HepG2 (cell line): ENCODE measurements around the gene MBD4. TPM values are rescaled to one million over a fixed set of nuclear protein-coding genes. Genes with fewer than 3 reads are reported as not detected.

ENCODE experiments used
- ARNT ChIP-seq: fragments of 450-650 bp; IDR thresholded peaks from 2 replicates; pipeline ENCODE4 v1.6.1; 2017
- BRD4 ChIP-seq: sonication (generic); formaldehyde crosslinking; IDR thresholded peaks from 2 replicates; pipeline ENCODE4 v1.4.0; 2020; ENCODE audit warnings: missing genetic modification reagents
- EP300 ChIP-seq, 3 experiments: sonication (generic) in 1 of 3; formaldehyde crosslinking in 1 of 3; IDR thresholded peaks; 2 replicates each; pipeline versions ENCODE4 v1.5.1 to v1.6.1; 2011 to 2020; ENCODE audit warnings: low read depth in 2 of 3, low read length in 2 of 3, borderline replicate concordance in 1 of 3, improper control_type of control experiment in 1 of 3, mild to moderate bottlenecking in 1 of 3, missing genetic modification reagents in 1 of 3, moderate library complexity in 1 of 3
- FOSL2 ChIP-seq: sonication (generic); formaldehyde crosslinking; IDR thresholded peaks from 2 replicates; pipeline ENCODE4 v1.4.0; 2020; ENCODE audit warnings: missing genetic modification reagents
- HMGXB4 ChIP-seq, 2 experiments: sonication (generic) in 1 of 2; formaldehyde crosslinking in 1 of 2; IDR thresholded peaks; 2 replicates each; pipeline versions ENCODE4 v1.4.0 to v1.6.1; 2018 to 2020; ENCODE audit warnings: missing genetic modification reagents in 2 of 2, borderline replicate concordance in 1 of 2, low read depth in 1 of 2, mild to moderate bottlenecking in 1 of 2, missing biosample characterization in 1 of 2
- KDM1A ChIP-seq: IDR thresholded peaks from 2 replicates; pipeline ENCODE4 v1.6.1; 2016; ENCODE audit warnings: missing compliant biosample characterization
- LCORL ChIP-seq, 2 experiments: fragments of 450-650 bp in 1 of 2; sonication (generic) in 1 of 2; formaldehyde crosslinking in 1 of 2; IDR thresholded peaks; 2 replicates each; pipeline versions ENCODE4 v1.5.0 to v1.6.1; 2017 to 2020; ENCODE audit warnings: antibody characterized with exemption in 1 of 2, missing genetic modification reagents in 1 of 2
- MIER2 ChIP-seq: IDR thresholded peaks from 2 replicates; pipeline ENCODE4 v1.6.1; 2016; ENCODE audit warnings: missing biosample characterization, missing genetic modification reagents
- PAF1 ChIP-seq: IDR thresholded peaks from 2 replicates; pipeline ENCODE4 v1.6.1; 2016; ENCODE audit warnings: missing genetic modification reagents, missing compliant biosample characterization
- PLRG1 ChIP-seq: fragments of 450-650 bp; conservative IDR thresholded peaks from 2 replicates; pipeline ENCODE4 v1.6.1; 2016
- TP53 ChIP-seq: sonication (generic); formaldehyde crosslinking; conservative IDR thresholded peaks from 2 replicates; pipeline ENCODE4 v1.4.0; 2020; ENCODE audit warnings: missing genetic modification reagents
- ZKSCAN5 ChIP-seq: sonication (generic); formaldehyde crosslinking; IDR thresholded peaks from 2 replicates; pipeline ENCODE4 v1.5.1; 2020; ENCODE audit warnings: mild to moderate bottlenecking, missing genetic modification reagents
- ZNF354B ChIP-seq: sonication (generic); formaldehyde crosslinking; IDR thresholded peaks from 2 replicates; pipeline ENCODE4 v1.8.0; 2022; ENCODE audit warnings: mild to moderate bottlenecking, missing genetic modification reagents
- ZNF503 ChIP-seq: sonication (generic); formaldehyde crosslinking; IDR thresholded peaks from 2 replicates; pipeline ENCODE4 v1.4.0; 2020; ENCODE audit warnings: missing genetic modification reagents
- ZNF556 ChIP-seq: sonication (generic); formaldehyde crosslinking; IDR thresholded peaks from 2 replicates; pipeline ENCODE4 v1.4.0; 2020; ENCODE audit warnings: mild to moderate bottlenecking, missing genetic modification reagents, borderline replicate concordance
- ZNF652 ChIP-seq: IDR thresholded peaks from 2 replicates; pipeline ENCODE4 v1.6.1; 2016; ENCODE audit warnings: low read depth, borderline replicate concordance
- polyA plus RNA-seq, 8 experiments: library from polyadenylated mRNA; depleted of rRNA in 3 of 8; stranded (reverse) in 7 of 8; unstranded in 1 of 8; fragments of >200 nt; fragmentation: Illumina TruSeq in 4 of 8; extraction: Trizol in 4 of 8; gene quantifications; 2 replicates each; pipeline versions ENCODE4 v1.2.1 to v1.2.3, GENCODE V29; 2011 to 2016; ENCODE audit warnings: low read depth in 4 of 8, missing spikeins in 1 of 8, mixed read lengths in 1 of 8; ENCODE audit not compliant: insufficient read depth in 1 of 8
- total RNA-seq, 5 experiments: library from RNA; depleted of rRNA; stranded (reverse); fragments of >200 nt; fragmentation: Illumina TruSeq; extraction: Trizol; gene quantifications; 2 replicates each; pipeline ENCODE4 v1.2.3, GENCODE V29; 2016; ENCODE audit warnings: low read depth in 1 of 5
- TF ChIP-seq, protein P1 (sequence below), 2 experiments: IDR thresholded peaks; 2 replicates each; pipeline ENCODE4 v1.6.1; 2011 to 2012; ENCODE audit warnings: low read length in 2 of 2, borderline replicate concordance in 1 of 2, low read depth in 1 of 2, mild to moderate bottlenecking in 1 of 2, moderate library complexity in 1 of 2
- TF ChIP-seq, protein P2 (sequence below): IDR thresholded peaks from 2 replicates; pipeline ENCODE4 v1.6.1; 2016; ENCODE audit warnings: missing genetic modification reagents, missing compliant biosample characterization

MBD4 gene
- total and polyA plus RNA-seq, 2 of the 13 experiments (the other 11 are each of a cell fraction or from before 2014, with no cell fraction given), result 14.9 to 25.3 TPM

- peak; percentile 45; the same call in 1 of the 2 replicates for TF ChIP-seq LCORL (IDR thresholded peaks at IDR 0.05)
- TF ChIP-seq LCORL (CRISPR knock-in tag; IDR thresholded peaks at IDR 0.05), result peak; percentile 53; the same call in 1 of the 2 replicates
- no peak for TF ChIP-seq ZNF556
- 0 out of 2 replicates have a peak, but pooled peaks have one; percentile 45 for TF ChIP-seq BRD4 (CRISPR knock-in tag)
- peak; percentile 43 to 51; a peak in 3 of 4 replicates for TF ChIP-seq HMGXB4 (CRISPR knock-in tag; IDR thresholded peaks at IDR 0.05; ENCODE audit: borderline replicate concordance in 1 of 2, low read depth in 1 of 2)
- TF ChIP-seq ZNF652 (CRISPR knock-in tag), result no peak
- no peak; the same call in 1 of the 2 replicates for TF ChIP-seq ZNF354B
- no peak for TF ChIP-seq ZKSCAN5 (CRISPR knock-in tag)
- no peak for TF ChIP-seq ARNT
- no peak for TF ChIP-seq FOSL2 (CRISPR knock-in tag)
- peak in 1 of 2 experiments; percentile 100; a peak in 1 of 4 replicates for TF ChIP-seq EP300 (IDR thresholded peaks at IDR 0.05; ENCODE audit: low read depth in 2 of 2, low read length in 2 of 2)
- TF ChIP-seq EP300 (CRISPR knock-in tag; IDR thresholded peaks at IDR 0.05; ENCODE audit: borderline replicate concordance), result no peak
- TF ChIP-seq PLRG1, result no peak
- TF ChIP-seq KDM1A (CRISPR knock-in tag), result no peak
- no peak for TF ChIP-seq PAF1
- TF ChIP-seq, protein P1, sequence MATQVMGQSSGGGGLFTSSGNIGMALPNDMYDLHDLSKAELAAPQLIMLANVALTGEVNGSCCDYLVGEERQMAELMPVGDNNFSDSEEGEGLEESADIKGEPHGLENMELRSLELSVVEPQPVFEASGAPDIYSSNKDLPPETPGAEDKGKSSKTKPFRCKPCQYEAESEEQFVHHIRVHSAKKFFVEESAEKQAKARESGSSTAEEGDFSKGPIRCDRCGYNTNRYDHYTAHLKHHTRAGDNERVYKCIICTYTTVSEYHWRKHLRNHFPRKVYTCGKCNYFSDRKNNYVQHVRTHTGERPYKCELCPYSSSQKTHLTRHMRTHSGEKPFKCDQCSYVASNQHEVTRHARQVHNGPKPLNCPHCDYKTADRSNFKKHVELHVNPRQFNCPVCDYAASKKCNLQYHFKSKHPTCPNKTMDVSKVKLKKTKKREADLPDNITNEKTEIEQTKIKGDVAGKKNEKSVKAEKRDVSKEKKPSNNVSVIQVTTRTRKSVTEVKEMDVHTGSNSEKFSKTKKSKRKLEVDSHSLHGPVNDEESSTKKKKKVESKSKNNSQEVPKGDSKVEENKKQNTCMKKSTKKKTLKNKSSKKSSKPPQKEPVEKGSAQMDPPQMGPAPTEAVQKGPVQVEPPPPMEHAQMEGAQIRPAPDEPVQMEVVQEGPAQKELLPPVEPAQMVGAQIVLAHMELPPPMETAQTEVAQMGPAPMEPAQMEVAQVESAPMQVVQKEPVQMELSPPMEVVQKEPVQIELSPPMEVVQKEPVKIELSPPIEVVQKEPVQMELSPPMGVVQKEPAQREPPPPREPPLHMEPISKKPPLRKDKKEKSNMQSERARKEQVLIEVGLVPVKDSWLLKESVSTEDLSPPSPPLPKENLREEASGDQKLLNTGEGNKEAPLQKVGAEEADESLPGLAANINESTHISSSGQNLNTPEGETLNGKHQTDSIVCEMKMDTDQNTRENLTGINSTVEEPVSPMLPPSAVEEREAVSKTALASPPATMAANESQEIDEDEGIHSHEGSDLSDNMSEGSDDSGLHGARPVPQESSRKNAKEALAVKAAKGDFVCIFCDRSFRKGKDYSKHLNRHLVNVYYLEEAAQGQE (IDR thresholded peaks at IDR 0.05; ENCODE audit: borderline replicate concordance in 1 of 2, low read depth in 1 of 2, low read length in 2 of 2), result no peak
- TF ChIP-seq TP53 (CRISPR knock-in tag), result no peak
- TF ChIP-seq ZNF503 (CRISPR knock-in tag), result no peak
- no peak for TF ChIP-seq MIER2 (CRISPR knock-in tag)
- TF ChIP-seq, protein P2, sequence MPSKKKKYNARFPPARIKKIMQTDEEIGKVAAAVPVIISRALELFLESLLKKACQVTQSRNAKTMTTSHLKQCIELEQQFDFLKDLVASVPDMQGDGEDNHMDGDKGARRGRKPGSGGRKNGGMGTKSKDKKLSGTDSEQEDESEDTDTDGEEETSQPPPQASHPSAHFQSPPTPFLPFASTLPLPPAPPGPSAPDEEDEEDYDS (CRISPR knock-in tag), result no peak
Measured at GRCh38 chr3:129399145-129399894, 40.4 kb downstream of the MBD4 start (continued).
